Gastroesophageal sphincter (tissue), 4 donors: ENCODE results near the gene ERMP1. TPM values are rescaled to one million over a fixed set of nuclear protein-coding genes. Genes with fewer than 3 reads are reported as not detected.

Experiments
- ATAC-seq: fragments of 150-250 bp; one replicate; pipeline ENCODE4 v1.9.1; 2016; ENCODE audit warnings: mild to moderate bottlenecking, moderate library complexity
- H3K27ac ChIP-seq, 4 donors: fragments of 200-600 bp; sonication (generic) in 3 of 4; 1 replicate in 3 of 4; 2 replicates in 1 of 4; pipeline ENCODE4 v1.5.1; 2016 to 2019
- H3K27me3 ChIP-seq: fragments of 200-600 bp; sonication (generic); one replicate; pipeline ENCODE4 v1.5.1; 2019
- H3K36me3 ChIP-seq, 2 donors: fragments of 200-600 bp; sonication (generic); one replicate each; pipeline ENCODE4 v1.5.1; 2019; ENCODE audit warnings: control low read depth in 1 of 2
- H3K4me1 ChIP-seq, 3 donors: fragments of 200-600 bp; sonication (generic); 1 replicate in 2 of 3; 2 replicates in 1 of 3; pipeline ENCODE4 v1.5.1; 2016 to 2019; ENCODE audit warnings: control low read depth in 2 of 3
- H3K4me3 ChIP-seq, 2 donors: fragments of 200-600 bp; sonication (generic); one replicate each; pipeline ENCODE4 v1.5.1; 2019; ENCODE audit warnings: mild to moderate bottlenecking in 1 of 2, moderate library complexity in 1 of 2
- H3K9me3 ChIP-seq, 3 donors: fragments of 200-600 bp; sonication (generic); one replicate each; pipeline ENCODE4 v1.5.1; 2017 to 2019; ENCODE audit warnings: control low read depth in 2 of 3
- EP300 ChIP-seq: sonication (generic); formaldehyde crosslinking; IDR thresholded peaks from one replicate; pipeline ENCODE4 v1.6.1; 2017; ENCODE audit warnings: antibody characterized with exemption, mild to moderate bottlenecking
- POLR2A ChIP-seq, 2 donors: fragments of 450-650 bp; IDR thresholded peaks; one replicate each; pipeline ENCODE4 v1.6.1; 2017; ENCODE audit warnings: antibody characterized with exemption in 2 of 2, mild to moderate bottlenecking in 2 of 2, moderate library complexity in 1 of 2
- POLR2AphosphoS5 ChIP-seq: sonication (generic); formaldehyde crosslinking; IDR thresholded peaks from one replicate; pipeline ENCODE4 v1.6.1; 2017; ENCODE audit warnings: antibody characterized with exemption
- WGBS, 2 donors: methylation state at CpG; one replicate each; pipeline ENCODE4 v1.1.5; 2018; ENCODE audit warnings: low coverage in 1 of 2; 5-methylcytosine and 5-hydroxymethylcytosine counted together
- total RNA-seq, 4 donors: library from RNA; depleted of rRNA; stranded (reverse); fragments of >200 nt; gene quantifications; one replicate each; pipeline ENCODE4 v1.1.0, GENCODE V29; 2016
- TF ChIP-seq, protein P1 (sequence below), 4 experiments: fragments of 200-600 bp in 2 of 4; fragments of 450-650 bp in 2 of 4; sonication (generic) in 1 of 4; IDR thresholded peaks; one replicate each; pipeline ENCODE4 v1.5.1; 2017 to 2019; ENCODE audit warnings: antibody characterized with exemption in 4 of 4, mild to moderate bottlenecking in 2 of 4, moderate library complexity in 2 of 4

Gene ERMP1
- total RNA-seq, 4 donors from 2014 or later, result 6.6 to 12.2 (median 11.7) TPM

GRCh38 chr9:5866272-5866671 is 33.4 kb upstream of the ERMP1 start:
- Histone ChIP-seq H3K4me1 (no peaks in the 10 kb centered on the region), H3K27me3 (no peaks in the 10 kb centered on the region), H3K9me3 (no peaks in the 10 kb centered on the region), H3K36me3 (peaks cover 0 to 36% of the 10 kb centered on the region in 2 donors), H3K27ac (no peak overlapping the region), H3K4me3 (no peak overlapping the region)
- ATAC-seq, result no peak
- whole genome bisulfite sequencing, 2 donors, result 80 to 91% methylated on average over 2 of the region's 2 CpGs
- TF ChIP-seq, protein P1, sequence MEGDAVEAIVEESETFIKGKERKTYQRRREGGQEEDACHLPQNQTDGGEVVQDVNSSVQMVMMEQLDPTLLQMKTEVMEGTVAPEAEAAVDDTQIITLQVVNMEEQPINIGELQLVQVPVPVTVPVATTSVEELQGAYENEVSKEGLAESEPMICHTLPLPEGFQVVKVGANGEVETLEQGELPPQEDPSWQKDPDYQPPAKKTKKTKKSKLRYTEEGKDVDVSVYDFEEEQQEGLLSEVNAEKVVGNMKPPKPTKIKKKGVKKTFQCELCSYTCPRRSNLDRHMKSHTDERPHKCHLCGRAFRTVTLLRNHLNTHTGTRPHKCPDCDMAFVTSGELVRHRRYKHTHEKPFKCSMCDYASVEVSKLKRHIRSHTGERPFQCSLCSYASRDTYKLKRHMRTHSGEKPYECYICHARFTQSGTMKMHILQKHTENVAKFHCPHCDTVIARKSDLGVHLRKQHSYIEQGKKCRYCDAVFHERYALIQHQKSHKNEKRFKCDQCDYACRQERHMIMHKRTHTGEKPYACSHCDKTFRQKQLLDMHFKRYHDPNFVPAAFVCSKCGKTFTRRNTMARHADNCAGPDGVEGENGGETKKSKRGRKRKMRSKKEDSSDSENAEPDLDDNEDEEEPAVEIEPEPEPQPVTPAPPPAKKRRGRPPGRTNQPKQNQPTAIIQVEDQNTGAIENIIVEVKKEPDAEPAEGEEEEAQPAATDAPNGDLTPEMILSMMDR (IDR thresholded peaks at IDR 0.05), result no peak

DNA sequence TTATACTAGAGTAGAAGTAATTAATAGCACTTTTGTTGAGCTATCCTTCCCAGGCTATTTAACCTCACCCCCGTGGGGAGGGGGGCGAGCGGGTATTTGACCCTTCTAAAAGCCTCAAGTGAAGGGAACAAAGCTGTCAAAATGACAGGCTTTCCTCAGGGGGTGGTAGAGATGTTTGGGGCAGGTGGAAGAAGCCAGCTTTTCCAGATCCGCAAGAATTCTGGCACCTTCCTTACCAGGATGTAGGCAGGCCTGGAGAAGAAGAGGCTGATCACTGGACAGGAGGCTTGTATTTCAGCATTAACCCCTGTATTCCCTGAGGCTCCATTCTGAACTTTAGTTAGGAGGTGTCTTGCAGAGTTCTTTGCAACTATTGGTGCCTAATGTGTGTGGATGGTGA is 31.5 kb upstream of the ERMP1 start:
- H3K27me3 ChIP-seq, result no peaks in the 10 kb centered on the region
- 60 to 77% methylated on average over 1 to 4 of the region's 4 CpGs for WGBS, 2 donors
- no peak for ATAC-seq
- H3K9me3 ChIP-seq, result no peaks in the 10 kb centered on the region
- no peak overlapping the region for H3K27ac ChIP-seq
- H3K36me3 ChIP-seq, result peaks cover 0 to 19% of the 10 kb centered on the region in 2 donors
- no peaks in the 10 kb centered on the region for H3K4me1 ChIP-seq
- TF ChIP-seq POLR2A (IDR thresholded peaks at IDR 0.05) (no peak), EP300 (no peak), POLR2AphosphoS5 (no peak)
- TF ChIP-seq, protein P1 (IDR thresholded peaks at IDR 0.05), result no peak
- no peak overlapping the region for H3K4me3 ChIP-seq

DNA sequence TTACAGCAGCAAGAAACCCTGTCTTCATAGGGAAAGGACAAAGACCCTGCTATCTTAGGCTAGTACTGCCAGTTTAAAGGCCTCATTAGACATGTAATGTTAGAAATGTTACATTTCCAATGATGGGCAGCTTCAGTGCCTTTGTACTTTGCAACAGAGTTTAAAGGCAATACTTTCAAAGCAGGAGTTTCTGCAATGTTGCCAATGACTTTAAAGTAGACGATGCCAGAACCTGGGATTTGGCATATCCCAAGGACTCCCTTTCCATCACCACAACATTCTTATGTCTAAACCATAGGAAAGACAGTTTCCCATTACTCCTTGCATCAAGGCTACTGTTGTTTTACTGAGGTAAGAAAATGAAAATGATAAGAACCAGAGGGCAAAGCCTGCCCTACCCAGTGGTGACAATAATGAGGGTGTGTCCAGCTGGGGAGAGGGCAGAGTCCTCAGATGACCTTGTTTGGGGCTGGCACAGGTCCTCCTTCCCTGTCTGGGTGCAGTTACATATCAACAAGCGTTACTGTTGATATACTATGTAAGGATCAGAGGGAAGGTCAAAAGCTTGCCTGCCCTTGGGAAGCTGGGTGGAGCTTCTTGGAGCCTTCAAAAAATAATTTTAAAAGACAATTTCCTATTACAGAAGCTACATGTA is 30.3 kb upstream of the ERMP1 start:
- ATAC-seq, result no peak
- TF ChIP-seq EP300, result no peak
- no peak for TF ChIP-seq POLR2A (IDR thresholded peaks at IDR 0.05)
- TF ChIP-seq, protein P1 (IDR thresholded peaks at IDR 0.05), result no peak
- TF ChIP-seq POLR2AphosphoS5, result no peak
- WGBS, 2 donors, result 80 to 81% methylated on average over 1 to 2 of the region's 2 CpGs
- Histone ChIP-seq H3K27me3 (no peaks in the 10 kb centered on the region), H3K27ac (no peak overlapping the region), H3K4me1 (no peaks in the 10 kb centered on the region), H3K4me3 (no peak overlapping the region), H3K36me3 (peaks cover 0 to 27% of the 10 kb centered on the region in 2 donors), H3K9me3 (no peaks in the 10 kb centered on the region)

GRCh38 chr9:5858833-5859232 is 25.9 kb upstream of the ERMP1 start:
- no peak for ATAC-seq
- WGBS, 2 donors, result 38 to 59% methylated on average over 3 of the region's 3 CpGs
- no peak for TF ChIP-seq EP300
- no peak for TF ChIP-seq POLR2AphosphoS5
- TF ChIP-seq, protein P1 (IDR thresholded peaks at IDR 0.05), result no peak
- no peak for TF ChIP-seq POLR2A (IDR thresholded peaks at IDR 0.05)

GRCh38 chr9:5857928-5858327 is 25.0 kb upstream of the ERMP1 start:
- Histone ChIP-seq H3K4me3 (no peak overlapping the region), H3K27ac (no peak overlapping the region), H3K36me3 (peaks cover 0 to 44% of the 10 kb centered on the region in 2 donors), H3K9me3 (no peaks in the 10 kb centered on the region), H3K4me1 (no peaks in the 10 kb centered on the region), H3K27me3 (no peaks in the 10 kb centered on the region)
- TF ChIP-seq POLR2A (IDR thresholded peaks at IDR 0.05) (no peak), POLR2AphosphoS5 (no peak), EP300 (no peak)
- TF ChIP-seq, protein P1 (IDR thresholded peaks at IDR 0.05), result no peak
- no peak for ATAC-seq

More at GRCh38 chr9:5858833-5859232, 25.9 kb upstream of the ERMP1 start:
- no peaks in the 10 kb centered on the region for H3K4me1 ChIP-seq
- no peak overlapping the region for H3K4me3 ChIP-seq
- H3K9me3 ChIP-seq, result no peaks in the 10 kb centered on the region
- no peaks in the 10 kb centered on the region for H3K27me3 ChIP-seq
- no peak overlapping the region for H3K27ac ChIP-seq
- peaks cover 0 to 44% of the 10 kb centered on the region in 2 donors for H3K36me3 ChIP-seq
